ENCODE measurements around the gene PTPRU. TPM values are rescaled to one million over a fixed set of nuclear protein-coding genes. Genes with fewer than 3 reads are reported as not detected.
A peak's percentile ranks its signal among the peaks of the same experiment; 100 is the strongest.

The PTPRU gene
- total RNA-seq, 1 experiment from 2014 or later = 25.7 TPM

- Histone ChIP-seq H3K9me3 (ENCODE audit: low read length) (no peaks in the 10 kb centered on the region), H3K4me2 (ENCODE audit: low read length) (peak overlapping the region; percentile 75), H3K79me2 (ENCODE audit: low read length) (no peaks in the 10 kb centered on the region), H2AFZ (ENCODE audit: low read length) (peak overlapping the region; percentile 25; the same call in 1 of the 2 replicates), H4K20me1 (ENCODE audit: low read length) (no peaks in the 10 kb centered on the region), H3K4me1 (ENCODE audit: insufficient read depth, low read length) (peaks cover 17% of the 10 kb centered on the region), H3K9ac (ENCODE audit: low read length) (0 out of 2 replicates have a peak overlapping the region, but pooled peaks have one; percentile 7), H3F3A (ENCODE audit: low read length, unreplicated experiment) (no peaks in the 10 kb centered on the region), H3K4me3 (ENCODE audit: low read length) (peak overlapping the region; percentile 36; the same call in 1 of the 2 replicates), H3K27me3 (ENCODE audit: low read length) (no peaks in the 10 kb centered on the region), H3K9me2 (replicated peaks; ENCODE audit: low read length) (no peaks in the 10 kb centered on the region), H3K36me3 (ENCODE audit: low read depth, low read length) (peaks cover 18% of the 10 kb centered on the region), H3K27ac (ENCODE audit: low read length) (peak overlapping the region; percentile 42)
- ChIA-PET POLR2A (ENCODE audit: unreplicated experiment) (interaction anchor here (0.6 to 1.1 kb wide), 2 partner anchors 21 to 167 kb away, joined by 3 to 12 read pairs; partner anchors contain the start of gene SRSF4), CTCF (interaction anchor here (0.7 to 2.0 kb wide), 5 partner anchors 21 to 321 kb away, joined by 3 to 14 read pairs (median 5); partner anchors contain the start of gene SRSF4)
- DNase-seq (peak; percentile 99), ATAC-seq (peak; percentile 96)
- no TSS peak for BruUV-seq (replicated peaks)
- peak; percentile 96 for TF ChIP-seq CTCF (conservative IDR thresholded peaks at IDR 0.05; ENCODE audit: low read depth, low read length)
- no peak for TF ChIP-seq EZH2phosphoT487 (IDR thresholded peaks at IDR 0.05; ENCODE audit: borderline replicate concordance, low read length)
- intact Hi-C loops (cut with micrococcal nuclease) = loop anchor here (1.0 to 5.0 kb wide), 4 partner anchors 20 to 415 kb away; no protein-coding TSS in a partner anchor
These were observed 33.6 kb upstream of the PTPRU start for GRCh38 chr1:29202584-29203340.

GRCh38 chr1:29208442-29208841, 27.9 kb upstream of the PTPRU start:
- H3K27me3 ChIP-seq (ENCODE audit: low read length) = no peaks in the 10 kb centered on the region
- TF ChIP-seq CTCF (conservative IDR thresholded peaks at IDR 0.05; ENCODE audit: low read depth, low read length) (no peak), EZH2 (IDR thresholded peaks at IDR 0.05; ENCODE audit: low read length, unreplicated experiment) (no peak), EZH2phosphoT487 (IDR thresholded peaks at IDR 0.05; ENCODE audit: borderline replicate concordance, low read length) (no peak)
- no peak overlapping the region for H2AFZ ChIP-seq (ENCODE audit: low read length)
- 0 out of 2 replicates have a peak, but pooled peaks cover 3% of the 10 kb centered on the region for H3K4me1 ChIP-seq (ENCODE audit: insufficient read depth, low read length)
- no peak overlapping the region for H3K4me3 ChIP-seq (ENCODE audit: low read length)
- H3K9me2 ChIP-seq (replicated peaks; ENCODE audit: low read length) = no peaks in the 10 kb centered on the region
- H3K4me2 ChIP-seq (ENCODE audit: low read length) = no peak overlapping the region
- no peak overlapping the region for H3K27ac ChIP-seq (ENCODE audit: low read length)
- H3K36me3 ChIP-seq (ENCODE audit: low read depth, low read length) = peaks cover 12% of the 10 kb centered on the region; the same call in 1 of the 2 replicates
- no peak overlapping the region for H3K9ac ChIP-seq (ENCODE audit: low read length)
- no peaks in the 10 kb centered on the region for H3K9me3 ChIP-seq (ENCODE audit: low read length)
- H3K79me2 ChIP-seq (ENCODE audit: low read length) = no peaks in the 10 kb centered on the region
- intact Hi-C loops (cut with micrococcal nuclease) = no loop called here
- H4K20me1 ChIP-seq (ENCODE audit: low read length) = no peaks in the 10 kb centered on the region
- POLR2A ChIA-PET (ENCODE audit: unreplicated experiment) = no interaction called here
- CTCF ChIA-PET = no interaction called here
- ATAC-seq (no peak), DNase-seq (no peak)
- no TSS peak for BruUV-seq (replicated peaks)
- H3F3A ChIP-seq (ENCODE audit: low read length, unreplicated experiment) = no peaks in the 10 kb centered on the region

GRCh38 chr1:29209173-29209572, 27.1 kb upstream of the PTPRU start:
- ATAC-seq (no peak), DNase-seq (no peak)
- intact Hi-C loops (cut with micrococcal nuclease) = no loop called here
- Histone ChIP-seq H3K27ac (ENCODE audit: low read length) (no peak overlapping the region), H3K4me3 (ENCODE audit: low read length) (no peak overlapping the region), H3K36me3 (ENCODE audit: low read depth, low read length) (peaks cover 16% of the 10 kb centered on the region; the same call in 1 of the 2 replicates), H2AFZ (ENCODE audit: low read length) (no peak overlapping the region), H3K79me2 (ENCODE audit: low read length) (no peaks in the 10 kb centered on the region), H3K4me1 (ENCODE audit: insufficient read depth, low read length) (no peaks in the 10 kb centered on the region), H3F3A (ENCODE audit: low read length, unreplicated experiment) (no peaks in the 10 kb centered on the region), H3K9ac (ENCODE audit: low read length) (no peak overlapping the region), H4K20me1 (ENCODE audit: low read length) (no peaks in the 10 kb centered on the region), H3K4me2 (ENCODE audit: low read length) (no peak overlapping the region), H3K27me3 (ENCODE audit: low read length) (no peaks in the 10 kb centered on the region), H3K9me3 (ENCODE audit: low read length) (no peaks in the 10 kb centered on the region), H3K9me2 (replicated peaks; ENCODE audit: low read length) (no peaks in the 10 kb centered on the region)
- BruUV-seq (replicated peaks) = no TSS peak
- CTCF ChIA-PET = no interaction called here
- POLR2A ChIA-PET (ENCODE audit: unreplicated experiment) = interaction anchor here (0.5 kb wide), 1 partner anchor 27 kb away, joined by 3 read pairs; the partner anchor contains the start of gene SRSF4
- TF ChIP-seq EZH2phosphoT487 (IDR thresholded peaks at IDR 0.05; ENCODE audit: borderline replicate concordance, low read length) (no peak), CTCF (conservative IDR thresholded peaks at IDR 0.05; ENCODE audit: low read depth, low read length) (no peak), EZH2 (IDR thresholded peaks at IDR 0.05; ENCODE audit: low read length, unreplicated experiment) (no peak)
